GM12891 (cell line): ENCODE measurements around the gene PPP6C.

Experiments used
- DNase-seq: peaks from one replicate; pipeline ENCODE4 v3.0.0; 2011; ENCODE audit warnings: low spot score; ENCODE audit not compliant: insufficient read length
- FAIRE-seq: peaks from 2 replicates; lab custom pipeline; 2011; peaks lifted over from hg19 to GRCh38; lab: Jason Lieb, UNC
- PAX5 ChIP-seq: IDR thresholded peaks from 2 replicates; pipeline ENCODE4 v1.6.1; 2011; ENCODE audit warnings: low read length, moderate library complexity, mild to moderate bottlenecking; ENCODE audit not compliant: insufficient read depth, severe bottlenecking
- POLR2A ChIP-seq: IDR thresholded peaks from 2 replicates; pipeline ENCODE4 v1.6.1; 2011; ENCODE audit warnings: low read depth, low read length, control low read depth
- POLR2AphosphoS5 ChIP-seq: IDR thresholded peaks from 2 replicates; pipeline ENCODE4 v1.6.1; 2011; ENCODE audit warnings: low read depth, low read length, control low read depth
- POU2F2 ChIP-seq: IDR thresholded peaks from 2 replicates; pipeline ENCODE4 v1.6.1; 2011; ENCODE audit warnings: low read depth, mild to moderate bottlenecking, control low read depth, low read length, moderate library complexity
- SPI1 ChIP-seq: IDR thresholded peaks from 2 replicates; pipeline ENCODE4 v1.6.1; 2011; ENCODE audit warnings: low read depth, low read length, control low read depth
- TAF1 ChIP-seq: IDR thresholded peaks from 2 replicates; pipeline ENCODE4 v1.6.1; 2011; ENCODE audit warnings: low read depth, low read length, control low read depth

PPP6C gene

DNA sequence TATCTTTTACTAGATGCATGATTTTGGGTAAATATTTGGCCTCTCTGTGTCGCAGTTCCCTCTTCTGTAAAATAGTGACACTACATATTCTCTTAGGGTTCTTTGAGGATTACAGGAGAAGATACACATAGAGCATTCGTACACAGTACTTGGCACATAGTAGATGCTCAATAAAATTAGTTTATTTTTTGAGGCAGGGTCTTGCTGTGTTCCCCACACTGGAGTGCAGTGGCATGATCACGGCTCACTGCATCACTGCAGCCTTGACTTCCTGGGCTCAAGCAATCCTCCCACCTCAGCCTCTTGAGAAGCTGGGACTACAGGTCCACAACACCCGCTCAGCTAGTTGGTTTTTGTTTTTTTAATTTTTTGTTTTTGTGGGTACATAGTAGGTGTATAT, 47.9 kb downstream of the PPP6C start:
- FAIRE-seq (no peak), DNase-seq (no peak)
- TF ChIP-seq POLR2A = no peak
- no peak for TF ChIP-seq POU2F2
- TF ChIP-seq POLR2AphosphoS5 = no peak
- TF ChIP-seq TAF1 = no peak
- no peak for TF ChIP-seq SPI1
- no peak for TF ChIP-seq PAX5

DNA sequence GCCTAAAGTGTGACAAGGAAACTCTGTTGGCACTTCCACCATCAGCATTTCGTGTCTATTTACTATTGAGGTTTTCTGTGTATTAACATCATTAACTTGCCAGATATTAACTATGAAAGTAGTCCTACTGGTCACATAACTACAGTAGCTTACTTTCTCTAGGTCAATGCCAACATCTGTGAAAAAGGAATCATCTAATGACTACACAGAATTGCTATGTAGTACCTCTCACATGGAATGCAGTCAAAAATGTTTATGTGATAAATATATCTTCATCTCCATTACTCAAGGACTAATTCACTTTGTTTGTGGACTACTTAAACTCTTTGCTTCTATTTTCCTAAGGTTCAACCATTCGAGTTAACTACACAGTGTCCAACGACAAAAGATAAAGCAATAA, 48.4 kb downstream of the PPP6C start:
- FAIRE-seq (no peak), DNase-seq (no peak)
- no peak for TF ChIP-seq POU2F2
- no peak for TF ChIP-seq POLR2A
- no peak for TF ChIP-seq PAX5
- no peak for TF ChIP-seq POLR2AphosphoS5
- no peak for TF ChIP-seq TAF1
- TF ChIP-seq SPI1 = no peak

GRCh38 chr9:125140576-125140975, 49.0 kb downstream of the PPP6C start:
- TF ChIP-seq TAF1 (no peak), POU2F2 (no peak), POLR2A (no peak), SPI1 (no peak), PAX5 (no peak)
- DNase-seq = no peak
- FAIRE-seq = no peak

DNA sequence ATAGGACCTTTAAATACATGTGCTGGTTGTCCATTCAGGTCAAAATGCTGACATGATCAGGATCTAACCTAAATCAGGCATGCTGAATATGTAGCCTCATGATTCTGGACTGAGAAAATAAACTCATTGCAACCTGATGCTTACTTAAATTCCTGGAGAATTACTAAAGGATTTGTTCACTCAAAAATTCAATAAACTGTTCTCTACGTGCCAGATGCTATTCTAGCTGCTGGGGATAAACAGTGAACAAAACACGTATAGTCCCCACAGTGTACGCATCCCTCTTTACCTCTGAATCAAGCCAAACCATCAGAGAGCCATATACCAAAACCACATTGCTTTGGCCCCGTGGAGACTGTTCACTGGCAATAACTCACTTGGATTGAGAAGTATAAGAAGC, 52.4 kb downstream of the PPP6C start:
- no peak for TF ChIP-seq POU2F2
- TF ChIP-seq POLR2AphosphoS5 = no peak
- no peak for TF ChIP-seq PAX5
- FAIRE-seq (no peak), DNase-seq (no peak)

- FAIRE-seq (no peak), DNase-seq (no peak)
- TF ChIP-seq POU2F2 (no peak), POLR2AphosphoS5 (no peak), TAF1 (no peak), POLR2A (no peak), PAX5 (no peak), SPI1 (no peak)
Measured at GRCh38 chr9:125134976-125135375, 54.6 kb downstream of the PPP6C start.

DNA sequence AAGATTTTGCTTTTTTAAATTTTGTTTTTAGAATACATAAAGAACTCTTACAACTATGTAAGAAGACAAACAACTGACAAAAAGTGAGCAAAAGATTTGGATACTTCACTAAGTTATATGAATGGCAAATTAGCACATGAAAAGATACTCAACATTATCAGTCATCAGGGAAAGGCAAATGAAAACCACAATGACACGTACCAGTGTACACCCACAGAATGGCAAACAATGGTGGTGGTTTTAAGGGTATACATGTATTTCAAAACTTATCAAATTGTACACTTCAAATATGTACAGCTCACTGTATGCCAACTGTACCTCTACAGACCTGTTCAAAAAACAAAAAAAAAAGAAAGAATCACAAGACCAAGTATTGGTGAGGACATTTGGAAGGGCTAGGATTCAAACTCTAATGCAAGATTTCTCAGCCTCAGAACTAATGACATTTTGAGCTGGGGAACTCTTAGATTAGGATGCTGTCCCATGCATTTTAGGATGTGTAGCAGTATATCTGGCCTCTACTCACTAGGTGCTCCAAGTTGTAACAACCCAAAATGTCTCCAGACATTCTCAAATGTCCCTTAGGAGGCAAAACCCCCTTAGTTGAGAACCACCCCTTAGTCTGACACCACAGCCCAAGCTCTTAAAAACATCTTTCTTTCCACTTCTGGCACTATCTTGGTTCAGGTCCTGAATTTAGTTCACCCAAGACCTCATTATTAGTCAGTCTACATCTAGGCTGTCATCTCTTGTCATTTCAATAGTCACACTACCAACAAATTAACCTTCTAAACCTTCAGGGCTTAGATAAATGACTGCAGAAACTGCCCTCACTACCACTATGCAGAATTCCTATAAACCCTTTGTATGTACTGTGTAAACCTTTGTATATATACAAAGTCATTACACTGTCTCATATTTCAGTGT, 55.9 kb downstream of the PPP6C start:
- DNase-seq (no peak), FAIRE-seq (no peak)
- no peak for TF ChIP-seq POLR2AphosphoS5
- TF ChIP-seq SPI1 = no peak
- no peak for TF ChIP-seq POLR2A
- no peak for TF ChIP-seq TAF1
- no peak for TF ChIP-seq POU2F2
- TF ChIP-seq PAX5 = no peak

DNA sequence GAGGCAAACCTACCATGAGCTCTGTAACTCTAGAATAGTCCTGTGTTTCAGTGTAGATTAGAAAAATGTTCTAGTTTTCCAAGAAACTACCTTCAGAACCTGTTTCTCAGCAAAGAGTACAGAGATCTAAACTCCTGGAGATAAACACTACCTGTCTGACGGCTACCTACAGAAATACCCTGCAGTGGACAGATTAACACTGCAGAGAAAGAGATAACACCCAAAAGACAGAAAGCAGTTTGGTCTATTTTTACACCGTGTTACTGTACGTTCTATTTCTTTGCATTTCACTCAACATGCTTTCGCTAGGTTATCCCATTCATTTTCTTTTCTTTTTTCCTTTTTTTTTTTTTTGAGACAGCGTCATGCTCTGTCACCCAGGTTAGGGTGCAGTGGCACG, 57.8 kb downstream of the PPP6C start:
- TF ChIP-seq POLR2AphosphoS5 = no peak
- no peak for TF ChIP-seq PAX5
- no peak for TF ChIP-seq SPI1
- no peak for TF ChIP-seq POLR2A
- no peak for TF ChIP-seq TAF1
- no peak for TF ChIP-seq POU2F2
- FAIRE-seq = no peak

GRCh38 chr9:125126019-125126746, 63.4 kb downstream of the PPP6C start:
- FAIRE-seq = peak; percentile 91
- DNase-seq = peak; percentile 47
- peak; percentile 92 for TF ChIP-seq SPI1
- no peak for TF ChIP-seq PAX5
- TF ChIP-seq POLR2AphosphoS5 = 0 out of 2 replicates have a peak, but pooled peaks have one; percentile 35
- TF ChIP-seq POLR2A = peak; percentile 36; the same call in 1 of the 2 replicates
- no peak for TF ChIP-seq POU2F2
- TF ChIP-seq TAF1 = no peak

More for the DNA sequence above, 57.8 kb downstream of the PPP6C start:
- no peak for DNase-seq

GRCh38 chr9:125125523-125125922, 64.1 kb downstream of the PPP6C start:
- FAIRE-seq (no peak), DNase-seq (no peak)
- no peak for TF ChIP-seq POU2F2
- TF ChIP-seq POLR2A = no peak
- no peak for TF ChIP-seq TAF1
- TF ChIP-seq POLR2AphosphoS5 = no peak
- no peak for TF ChIP-seq SPI1
- no peak for TF ChIP-seq PAX5

DNA sequence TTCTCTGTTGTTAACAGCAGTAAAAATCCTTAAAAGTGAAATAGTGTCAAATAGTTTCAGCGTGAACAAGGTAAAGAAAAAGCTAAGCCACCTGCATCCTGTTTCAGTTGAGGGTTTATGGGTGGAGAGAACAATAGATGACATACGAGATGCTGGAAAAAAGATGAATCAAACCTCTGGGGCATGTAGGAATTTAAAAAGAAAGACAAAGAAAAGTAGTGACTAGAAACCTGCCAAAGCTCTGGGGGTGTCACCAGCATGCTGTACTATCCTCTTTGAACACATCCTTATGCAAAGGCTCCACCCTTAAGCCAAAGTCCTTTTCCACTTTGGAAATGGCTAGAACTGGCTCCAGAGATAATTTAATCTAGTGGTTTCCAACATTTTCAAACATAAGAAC, 68.5 kb downstream of the PPP6C start:
- TF ChIP-seq TAF1 = no peak
- TF ChIP-seq SPI1 = no peak
- no peak for TF ChIP-seq POLR2AphosphoS5
- no peak for TF ChIP-seq POLR2A
- TF ChIP-seq PAX5 = no peak
- no peak for TF ChIP-seq POU2F2
- DNase-seq = no peak
- no peak for FAIRE-seq
